GM18868 (cell line): ENCODE measurements around the gene CRMP1.

Source experiments
- ATAC-seq: cut with Tn5 transposase; IDR thresholded peaks from one replicate; pipeline ENCODE4 v1.9.1; 2021; ENCODE audit warnings: mild to moderate bottlenecking, moderate library complexity; ENCODE audit not compliant: unreplicated experiment

Gene CRMP1

DNA sequence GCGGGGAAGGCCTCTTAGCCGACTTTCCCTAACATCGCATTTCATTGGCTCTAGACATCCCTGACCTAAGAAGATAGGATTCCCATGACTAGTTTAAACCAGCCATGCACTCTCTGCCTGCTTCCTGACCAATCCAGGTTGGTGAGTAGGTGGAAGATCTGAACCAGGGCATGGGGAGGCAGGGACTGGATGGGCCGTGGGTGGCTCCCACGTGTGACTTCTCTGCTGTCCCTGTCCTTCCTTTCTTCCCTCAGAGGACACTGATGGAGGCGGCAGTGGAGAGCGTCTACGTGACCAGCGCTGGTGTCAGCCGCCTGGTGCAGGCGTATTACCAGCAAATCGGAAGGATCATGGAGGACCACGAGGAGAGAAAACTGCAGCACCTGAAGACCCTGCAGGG is 91.2 kb downstream of the CRMP1 start:
- no peak for ATAC-seq

DNA sequence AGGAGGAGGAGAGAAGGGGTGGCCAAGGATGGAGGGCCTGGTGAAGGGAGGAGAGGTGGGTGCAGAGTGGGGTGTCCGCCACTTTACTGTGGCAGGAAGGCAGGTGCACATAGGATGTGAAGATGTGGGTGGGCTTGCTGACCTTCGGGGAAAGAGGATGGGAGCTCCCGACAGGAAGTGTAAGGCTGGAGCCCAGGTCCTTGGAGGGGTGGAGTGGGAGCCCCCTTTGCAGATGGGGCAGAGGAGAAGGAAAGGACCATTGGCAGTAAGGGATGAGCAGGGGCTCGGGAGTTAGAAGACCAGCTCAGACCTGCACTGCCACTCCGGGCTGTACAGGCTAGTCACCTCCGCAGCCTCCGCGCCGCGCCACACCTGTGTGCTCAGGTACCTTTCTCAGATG is 92.4 kb downstream of the CRMP1 start:
- no peak for ATAC-seq

DNA sequence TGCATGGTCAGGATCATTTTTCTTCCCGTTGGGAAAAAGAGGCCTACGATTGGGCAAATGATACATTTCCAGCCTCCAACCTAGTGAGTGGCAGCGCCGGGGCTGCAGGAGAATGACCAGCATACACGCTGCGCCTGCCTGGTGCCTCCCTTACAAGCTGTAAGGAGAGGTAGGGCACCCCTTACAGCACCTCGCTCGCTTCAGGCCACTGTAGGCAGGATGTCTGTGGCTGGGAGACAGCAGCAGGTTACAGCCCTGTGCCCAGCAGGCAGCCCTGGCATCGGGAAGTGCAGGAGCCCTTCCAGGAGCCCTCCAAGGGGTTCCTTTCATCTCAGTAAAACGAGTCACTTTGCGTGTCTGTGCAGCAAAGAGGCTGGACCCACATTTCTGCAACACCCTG is 93.5 kb downstream of the CRMP1 start:
- ATAC-seq, result no peak

DNA sequence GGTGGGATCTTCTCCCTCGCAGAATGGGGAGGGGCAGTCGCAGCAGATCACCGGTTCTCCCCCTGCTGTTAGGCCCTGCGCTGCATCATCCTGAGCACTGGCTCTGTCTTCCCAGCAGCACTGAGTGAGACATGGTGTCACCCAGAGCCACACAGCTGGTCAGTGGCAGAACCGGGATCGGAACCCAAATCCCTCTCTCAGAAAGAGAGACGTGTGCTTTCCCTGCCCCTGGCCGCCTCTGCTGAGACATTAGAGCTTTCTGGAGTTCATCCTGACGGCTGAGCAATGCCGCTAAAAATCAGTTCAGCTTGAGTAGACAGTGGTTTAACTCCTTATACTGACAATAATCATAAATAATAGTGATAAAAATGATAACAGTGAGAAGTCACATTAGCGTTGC is 93.9 kb downstream of the CRMP1 start:
- ATAC-seq, result no peak

DNA sequence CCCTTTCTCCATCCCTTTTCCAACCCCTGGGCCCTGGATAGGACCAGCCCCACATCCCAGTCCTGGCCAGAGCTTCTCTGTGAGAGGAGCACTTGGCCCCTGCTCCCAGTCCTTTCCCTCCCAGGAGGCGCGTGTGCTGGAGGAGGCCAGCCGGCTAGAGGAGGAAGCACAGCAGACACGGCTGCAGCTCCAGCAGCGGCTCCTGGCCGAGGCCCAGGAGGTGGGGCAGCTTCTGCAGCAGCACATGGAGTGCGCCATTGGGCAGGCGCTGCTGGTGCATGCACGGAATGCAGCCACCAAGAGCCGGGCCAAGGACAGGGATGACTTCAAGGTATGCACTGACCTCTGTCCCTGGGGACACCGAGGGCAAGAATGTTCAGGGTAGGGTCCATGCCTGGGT is 94.4 kb downstream of the CRMP1 start:
- ATAC-seq, result no peak

DNA sequence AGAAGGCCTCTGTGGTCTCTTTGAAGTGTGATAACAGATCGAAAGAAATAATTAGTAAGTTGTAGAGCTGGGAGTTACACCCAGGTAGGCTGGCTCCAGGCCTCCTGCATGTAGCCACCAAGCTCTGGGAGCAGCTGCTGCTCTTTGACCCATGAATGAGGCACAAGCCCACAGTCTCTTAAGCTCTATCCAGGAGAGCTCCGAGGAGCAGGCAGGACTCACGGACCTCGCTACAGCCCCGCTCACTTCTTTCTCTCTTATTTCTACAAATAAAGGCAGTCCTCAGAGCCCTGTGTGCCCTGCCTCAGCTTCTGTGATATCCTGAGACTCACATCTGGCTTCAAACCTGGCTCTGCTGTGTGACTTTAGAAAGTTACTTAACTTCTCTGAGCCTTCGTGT is 95.0 kb downstream of the CRMP1 start:
- ATAC-seq, result no peak

DNA sequence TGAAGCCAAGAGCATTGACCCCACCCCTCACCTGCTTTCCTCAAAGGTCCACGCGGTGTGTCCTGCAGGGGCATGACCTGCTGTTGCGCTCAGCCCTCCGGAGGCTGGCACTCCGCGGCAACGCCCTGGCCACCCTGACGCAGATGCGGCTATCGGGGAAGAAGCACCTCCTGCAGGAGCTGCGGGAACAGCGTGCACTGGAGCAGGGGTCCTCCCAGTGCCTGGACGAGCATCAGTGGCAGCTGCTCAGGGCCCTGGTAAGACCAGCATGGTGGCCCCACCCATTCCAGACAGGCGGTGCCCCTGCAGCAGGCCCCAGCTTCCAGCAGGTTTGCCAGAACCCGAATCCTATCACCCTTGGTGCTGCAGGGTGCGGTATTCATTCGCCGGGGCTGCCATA is 95.9 kb downstream of the CRMP1 start:
- no peak for ATAC-seq

DNA sequence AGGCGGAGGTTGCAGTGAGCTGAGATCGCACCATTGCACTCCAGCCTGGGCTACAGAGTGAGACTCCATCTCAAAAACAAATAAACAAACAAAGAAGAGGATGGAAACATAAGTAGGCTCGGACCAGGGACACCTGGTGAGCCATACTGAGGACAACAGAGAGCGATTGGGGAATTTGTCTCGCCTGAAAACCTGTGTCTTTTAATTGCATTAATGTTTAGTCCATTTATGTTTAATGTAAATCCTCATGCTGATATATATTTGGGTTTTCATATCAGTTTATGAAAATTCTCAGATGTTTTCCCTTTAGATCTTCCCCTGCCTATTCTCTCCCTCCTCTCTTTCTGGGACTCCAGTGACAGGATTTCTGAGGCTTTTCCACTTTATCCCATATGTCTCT is 97.3 kb downstream of the CRMP1 start:
- ATAC-seq, result no peak

DNA sequence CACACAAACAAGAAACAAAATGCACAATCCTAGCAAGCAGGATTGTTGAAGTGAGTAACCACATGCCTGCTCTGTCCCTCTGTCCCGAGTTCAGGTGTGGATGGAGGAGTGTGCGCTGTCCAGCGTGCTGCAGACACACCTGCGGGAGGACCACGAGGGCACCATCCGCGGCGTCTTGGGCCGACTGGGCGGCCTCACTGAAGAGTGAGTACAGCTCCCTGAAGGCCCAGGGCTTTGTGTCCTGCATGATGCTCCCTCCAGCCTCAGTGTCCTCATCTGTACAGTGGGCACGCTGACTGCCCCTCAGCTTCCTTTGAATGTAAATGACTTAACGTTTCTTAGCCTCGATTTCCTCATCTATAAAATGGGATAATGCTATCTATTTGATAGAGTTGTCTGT is 99.4 kb downstream of the CRMP1 start:
- no peak for ATAC-seq

DNA sequence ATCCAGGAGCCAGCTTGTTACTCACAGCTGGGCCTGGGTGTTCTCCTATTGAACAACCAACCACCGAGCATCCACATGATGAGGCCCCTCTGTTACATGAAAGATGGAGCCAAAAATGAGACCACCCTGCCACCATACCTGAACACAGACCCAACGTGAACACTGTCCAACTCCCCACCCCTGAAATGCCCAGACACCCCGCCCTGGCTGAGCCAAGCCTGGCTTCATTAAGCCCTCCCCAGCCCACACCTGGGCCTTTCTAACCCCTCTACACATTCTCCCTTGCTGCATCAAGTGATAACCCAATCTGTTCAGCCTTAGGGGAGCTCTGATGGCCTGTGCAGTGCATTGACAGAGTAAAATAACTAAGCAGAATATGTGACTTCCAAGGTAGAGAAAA is 101.2 kb downstream of the CRMP1 start:
- no peak for ATAC-seq

DNA sequence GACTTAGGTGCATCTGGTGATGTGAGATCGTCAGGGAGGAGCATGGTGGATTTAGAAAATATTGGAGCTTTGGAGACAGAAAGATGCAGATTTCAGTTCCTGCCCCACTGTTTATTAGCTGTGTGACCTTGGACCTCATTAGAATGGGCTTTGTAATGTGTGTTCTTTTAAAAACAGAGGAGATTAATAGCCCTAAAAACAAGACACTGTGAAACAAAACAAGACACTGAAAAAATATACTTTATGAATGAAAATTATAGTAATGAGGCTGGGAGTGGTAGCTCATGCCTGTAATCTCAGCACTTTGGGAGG is 102.4 kb downstream of the CRMP1 start:
- ATAC-seq, result no peak

DNA sequence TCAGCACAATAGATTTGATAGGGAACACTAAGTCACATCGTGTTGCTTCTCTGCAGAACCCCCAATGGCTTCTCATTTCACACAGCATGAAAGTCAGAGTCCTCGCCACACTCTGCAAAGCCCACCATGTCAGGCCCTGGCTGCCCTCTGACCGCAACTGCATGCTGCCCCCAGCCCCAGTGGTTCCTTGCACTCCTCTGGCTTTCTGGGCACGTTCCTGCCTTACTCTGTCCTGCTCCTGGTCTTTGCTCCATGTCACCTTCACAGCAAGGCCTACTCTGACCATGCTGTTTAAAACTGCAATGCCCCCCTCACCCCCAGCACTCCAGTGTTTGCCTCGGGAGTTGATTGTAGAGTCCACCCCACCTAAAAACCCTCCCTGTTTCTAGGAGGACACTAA is 103.7 kb downstream of the CRMP1 start:
- no peak for ATAC-seq

DNA sequence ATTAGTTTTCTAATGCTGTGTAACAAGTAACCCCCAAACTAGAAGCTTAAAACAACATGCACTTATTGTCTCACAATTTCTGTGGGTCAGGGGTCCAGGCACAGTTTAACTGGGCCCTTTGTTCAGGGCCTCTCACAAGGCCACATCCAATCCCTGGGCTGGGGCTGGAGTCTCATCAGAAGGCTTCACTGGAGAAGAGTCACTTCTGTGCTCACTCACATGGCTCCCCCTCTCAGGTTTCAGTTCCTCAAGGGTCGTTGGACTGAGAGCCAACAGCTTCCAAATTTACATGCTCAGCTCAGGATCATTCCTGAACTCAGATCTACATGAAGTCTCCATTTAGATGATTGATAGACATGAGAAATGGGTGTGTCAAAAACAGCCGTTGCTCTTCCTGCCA is 104.7 kb downstream of the CRMP1 start:
- ATAC-seq, result no peak

DNA sequence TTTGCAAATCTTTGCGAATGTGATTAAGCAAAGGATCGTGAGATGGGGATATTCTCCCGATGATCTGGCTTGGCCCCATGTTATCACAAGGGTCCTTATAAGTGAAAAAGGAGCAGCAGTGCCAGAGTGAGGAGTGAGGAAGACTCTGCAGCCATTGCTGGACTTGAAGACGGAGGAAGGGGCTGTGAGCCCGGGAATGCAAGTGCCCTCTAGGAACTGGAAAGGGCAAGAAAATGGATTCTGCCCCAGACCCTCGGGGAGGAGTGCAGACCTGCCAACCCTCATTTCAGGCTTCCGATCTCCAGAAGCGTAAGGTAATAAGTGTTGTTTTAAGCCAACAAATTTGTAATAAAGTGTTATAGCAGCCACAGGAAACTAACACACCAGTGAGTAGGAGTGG is 105.6 kb downstream of the CRMP1 start:
- no peak for ATAC-seq

DNA sequence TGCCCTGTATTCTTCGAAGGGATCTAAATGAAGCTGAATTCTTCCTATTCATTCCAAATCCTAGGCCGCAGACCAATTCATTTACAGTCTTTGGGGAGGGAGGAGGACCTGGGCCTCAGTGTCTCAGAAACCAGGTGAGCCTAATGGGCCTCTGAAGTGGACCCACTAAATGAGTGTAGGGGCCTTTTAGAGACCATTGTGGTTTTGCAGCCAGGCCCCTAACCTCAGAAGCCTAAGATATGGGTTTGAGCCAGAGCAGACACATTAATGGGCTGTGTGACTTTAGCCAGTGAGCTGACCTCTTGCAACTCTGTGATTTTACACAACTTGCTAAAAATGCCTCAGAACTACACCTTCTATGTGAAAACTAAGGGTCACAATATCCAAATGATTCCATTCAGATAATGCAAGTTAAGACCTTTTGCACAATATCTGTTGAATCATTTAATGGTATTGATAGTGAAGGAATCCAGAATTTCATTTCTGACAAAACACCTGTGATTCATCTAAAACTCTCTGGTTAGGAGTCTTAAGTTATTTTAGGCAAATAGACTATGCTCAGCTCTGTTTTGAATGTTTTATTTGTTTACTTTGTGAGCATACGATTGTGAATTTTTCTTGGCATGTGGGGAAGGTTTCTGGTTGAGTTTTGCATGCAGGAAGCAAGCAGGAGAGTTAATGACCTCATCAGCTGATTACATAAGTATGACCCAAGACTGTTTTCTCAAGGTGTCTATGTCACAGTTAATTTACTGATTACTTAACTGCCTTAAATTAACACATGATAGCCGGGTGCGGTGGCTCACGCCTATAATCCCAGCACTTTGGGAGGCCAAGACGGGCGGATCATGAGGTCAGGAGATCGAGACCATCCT is 106.8 kb downstream of the CRMP1 start:
- no peak for ATAC-seq

DNA sequence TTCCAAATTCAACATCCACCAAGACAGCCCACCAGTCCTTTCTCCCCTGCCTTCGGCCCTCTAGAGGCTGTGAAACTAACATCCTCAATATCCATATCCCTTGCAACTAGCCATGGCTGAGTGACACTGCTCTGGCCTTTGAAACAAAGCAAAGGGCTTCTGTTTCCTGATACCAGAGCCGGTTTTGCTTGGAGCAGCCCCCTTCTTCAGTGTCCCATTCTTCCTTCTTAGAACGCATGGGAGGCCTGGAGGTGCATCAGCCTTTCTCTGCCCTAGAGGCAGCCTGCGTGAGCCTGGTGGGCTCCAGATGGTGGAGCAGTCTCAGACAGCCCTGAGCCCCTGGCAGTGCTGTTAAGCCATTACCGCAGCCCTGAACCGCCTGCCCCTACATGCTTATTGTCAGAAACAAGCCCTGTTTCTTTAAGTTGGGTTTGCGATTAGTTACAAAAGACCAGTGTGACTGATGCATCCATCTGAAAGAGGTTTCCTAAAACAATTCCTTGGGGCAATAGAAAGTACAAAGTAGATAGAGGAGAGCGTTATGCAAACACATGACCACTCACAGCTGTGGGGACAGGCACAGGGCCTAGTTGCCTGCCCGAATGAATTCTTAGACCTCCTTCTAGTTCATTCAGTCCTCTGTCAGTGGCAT is 107.8 kb downstream of the CRMP1 start:
- no peak for ATAC-seq

DNA sequence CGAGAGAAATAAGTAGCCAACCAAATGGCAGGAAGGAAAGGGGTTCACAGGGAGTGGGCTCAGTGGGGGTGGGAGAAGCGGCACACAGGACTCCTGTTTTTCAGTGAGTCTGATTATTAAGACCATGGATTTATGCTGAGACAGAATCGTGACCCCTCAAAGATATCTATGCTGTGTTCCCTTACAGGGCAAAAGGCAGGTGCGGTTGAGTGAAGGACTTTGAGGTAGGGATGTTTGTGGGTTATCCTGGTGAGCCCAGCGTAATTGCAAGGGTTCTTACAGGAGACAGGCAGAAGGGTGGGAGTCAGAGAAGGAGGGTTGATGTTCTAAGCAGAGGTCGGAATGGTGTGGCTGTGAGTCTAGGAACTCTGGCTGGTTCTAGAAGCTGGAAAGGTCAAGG is 108.9 kb downstream of the CRMP1 start:
- ATAC-seq, result no peak

DNA sequence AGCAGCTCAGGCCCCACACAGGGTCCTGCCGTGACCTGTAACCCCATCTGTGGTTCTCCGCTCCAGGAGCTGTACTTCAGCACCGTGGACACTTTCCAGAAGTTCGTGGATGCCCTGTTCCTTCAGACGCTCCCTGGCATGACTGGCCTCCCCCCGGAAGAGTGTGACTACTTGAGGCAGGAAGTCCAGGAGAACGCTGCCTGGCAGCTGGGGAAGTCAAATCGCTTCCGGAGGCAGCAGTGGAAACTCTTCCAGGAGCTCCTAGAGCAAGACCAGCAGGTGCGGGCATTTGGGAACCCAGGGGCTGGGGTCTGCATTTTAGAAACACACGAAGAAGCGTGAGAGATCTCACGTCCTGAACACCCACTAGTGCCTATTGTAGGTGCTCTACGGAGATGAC is 109.4 kb downstream of the CRMP1 start:
- ATAC-seq, result no peak

DNA sequence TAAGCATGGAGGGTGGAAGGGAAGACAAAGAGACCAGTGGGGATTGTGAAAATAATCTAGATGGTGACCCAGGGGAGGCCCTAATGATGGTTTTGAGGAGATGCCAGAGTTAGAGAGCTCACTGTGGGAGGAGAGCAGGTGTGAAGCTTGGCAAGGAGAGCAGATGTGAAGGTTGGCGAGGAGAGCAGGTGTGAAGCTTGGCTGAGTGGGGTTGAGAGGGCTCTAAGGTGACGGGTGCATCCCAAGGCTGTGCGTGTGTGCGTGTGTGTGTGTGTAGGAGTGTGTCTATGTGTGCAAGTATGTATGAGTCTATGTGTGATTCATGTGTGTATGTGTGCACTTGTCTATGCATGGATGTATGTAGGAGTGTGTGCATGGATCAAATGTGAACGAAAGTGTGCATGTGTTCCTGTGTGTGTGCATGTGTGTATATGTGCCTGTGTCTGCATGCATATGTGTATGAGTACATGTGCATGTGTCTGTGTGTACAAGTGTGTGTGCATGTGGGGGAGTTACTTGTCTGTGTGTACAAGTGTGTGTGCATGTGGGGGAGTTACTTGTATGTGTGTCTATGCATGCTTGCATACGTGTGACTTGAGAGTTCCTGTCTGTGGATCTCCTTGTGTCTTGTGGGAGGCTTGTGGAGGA is 109.9 kb downstream of the CRMP1 start:
- no peak for ATAC-seq

DNA sequence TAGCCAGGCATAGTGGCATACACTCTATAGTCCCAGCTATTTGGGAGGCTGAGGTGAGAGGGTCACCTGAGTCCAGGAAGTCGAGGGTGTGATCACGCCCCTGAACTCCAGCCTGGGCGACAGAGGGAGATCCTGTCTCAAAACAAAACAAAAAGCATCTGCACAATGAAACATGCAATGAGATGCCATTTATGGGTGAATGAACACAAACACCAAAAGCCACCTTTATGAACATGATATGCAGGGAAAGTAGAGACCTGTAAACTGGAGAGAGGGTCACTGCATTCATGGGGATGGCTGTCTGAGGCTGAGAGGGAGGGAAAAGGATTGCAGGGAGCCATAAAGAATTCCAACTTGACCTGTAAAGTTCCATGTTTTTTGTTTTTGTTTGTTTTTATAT is 111.2 kb downstream of the CRMP1 start:
- no peak for ATAC-seq

DNA sequence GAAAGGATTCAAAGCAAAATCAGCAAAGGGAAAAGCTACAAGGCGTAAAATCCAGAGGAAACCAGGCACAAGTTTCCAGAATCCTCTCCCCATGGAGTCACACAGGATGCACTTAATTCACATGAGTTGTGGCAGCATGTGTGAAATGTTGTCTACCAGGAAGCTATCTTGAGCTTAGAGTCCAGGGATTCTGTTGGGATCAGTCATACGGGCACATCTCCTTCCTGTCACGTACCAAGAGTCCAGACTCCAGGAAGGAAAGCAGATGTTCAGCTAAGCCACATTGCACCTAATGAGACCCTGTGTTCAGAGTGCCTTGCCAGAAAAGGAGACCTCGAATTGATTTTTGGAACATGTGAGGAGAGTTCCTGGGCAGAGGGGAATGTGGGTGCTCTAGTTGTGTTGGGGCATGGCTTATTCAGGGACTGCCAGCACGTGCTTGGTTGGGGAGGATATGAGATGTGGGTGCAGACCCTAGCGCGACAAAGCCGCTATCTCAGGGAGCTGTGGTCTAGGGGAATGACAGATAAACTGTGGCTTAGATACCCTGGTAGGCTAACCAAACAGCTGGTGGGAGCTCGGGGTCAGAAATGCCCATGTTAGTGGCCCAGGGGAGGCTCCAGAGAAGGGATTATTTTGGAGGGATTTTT is 111.9 kb downstream of the CRMP1 start:
- no peak for ATAC-seq

DNA sequence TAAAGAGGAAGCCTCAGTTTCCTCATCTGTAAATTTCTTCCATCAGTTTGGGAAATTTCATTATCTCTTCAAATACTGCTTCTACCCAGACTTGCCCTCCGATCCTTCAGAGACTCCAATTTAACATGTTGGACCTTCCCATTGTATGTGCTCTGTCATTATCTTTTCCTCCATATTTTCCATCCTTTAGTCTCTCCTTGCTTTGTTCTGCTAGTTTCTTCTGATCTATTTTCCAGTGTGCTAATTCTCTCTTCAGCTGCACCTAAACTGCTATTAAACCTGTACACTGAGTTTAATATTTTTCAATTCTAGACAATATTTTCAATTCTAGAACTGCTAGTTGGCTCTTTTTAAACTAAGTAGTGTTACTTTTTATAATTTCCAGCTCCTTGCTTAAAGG is 116.4 kb downstream of the CRMP1 start:
- ATAC-seq, result no peak
